GM04504 (cell line): Measurements from ENCODE around the gene PPM1M.
"Not testable (repeated sequence)": the region's sequence is repeated elsewhere in the genome, so short reads cannot be mapped to it uniquely, and the experiment has no call there.

Source experiments
- DNase-seq: peaks from one replicate; pipeline ENCODE4 v3.0.0-alpha.2; 2012; ENCODE audit warnings: low read depth

The PPM1M gene

DNA sequence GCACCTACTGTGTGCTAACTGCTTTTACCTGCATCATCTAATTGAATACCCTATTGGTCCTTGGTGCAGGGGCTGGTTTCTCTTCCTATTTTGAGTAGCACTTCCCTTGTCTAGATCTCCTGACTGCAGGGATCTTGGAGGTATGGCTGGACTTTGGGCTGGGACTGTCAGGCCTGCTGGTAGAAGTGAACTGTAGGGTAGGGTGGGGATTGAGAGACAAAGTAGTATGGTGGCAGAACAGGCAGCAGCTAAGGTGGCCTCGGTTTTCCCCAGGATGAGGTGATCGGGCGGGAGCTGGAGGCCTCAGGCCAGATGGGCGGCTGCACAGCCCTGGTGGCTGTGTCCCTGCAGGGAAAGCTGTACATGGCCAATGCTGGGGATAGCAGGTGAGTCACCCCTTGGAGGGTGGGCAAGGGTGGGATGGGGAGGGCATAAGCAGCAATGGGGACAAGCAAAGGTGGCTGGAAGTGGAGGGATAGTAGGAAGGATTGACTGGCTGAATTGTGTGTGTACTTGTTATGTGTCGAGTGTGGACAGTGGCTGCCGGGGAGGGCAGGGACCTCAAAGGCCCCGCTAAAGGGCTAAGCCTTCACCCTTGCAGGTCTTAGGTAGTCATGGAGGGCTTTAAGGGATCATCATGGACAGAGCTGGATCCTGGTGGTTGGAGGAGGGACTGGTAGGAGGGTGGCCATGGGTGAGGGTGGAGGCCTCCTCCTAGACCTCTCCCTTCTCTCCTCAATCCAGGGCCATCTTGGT is 2.0 kb downstream of the PPM1M start:
- DNase-seq: no peak

DNA sequence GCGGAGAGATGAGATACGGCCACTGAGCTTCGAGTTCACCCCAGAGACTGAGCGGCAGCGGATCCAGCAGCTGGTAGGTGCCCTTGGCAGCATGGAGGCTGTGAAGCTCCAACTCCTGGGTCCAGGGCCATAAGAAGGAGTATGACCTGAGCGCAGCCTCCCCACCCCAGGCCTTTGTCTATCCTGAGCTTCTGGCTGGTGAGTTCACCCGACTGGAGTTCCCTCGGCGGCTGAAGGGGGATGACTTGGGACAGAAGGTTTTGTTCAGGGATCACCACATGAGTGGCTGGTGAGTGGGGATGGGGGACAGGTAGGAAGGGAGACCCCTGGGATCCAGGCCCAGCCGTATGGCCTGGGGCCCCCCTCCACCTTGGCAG is 2.6 kb downstream of the PPM1M start:
- DNase-seq: no peak

GRCh38 chr3:52248816-52249547 is 3.4 kb downstream of the PPM1M start:
- DNase-seq: no peak

DNA sequence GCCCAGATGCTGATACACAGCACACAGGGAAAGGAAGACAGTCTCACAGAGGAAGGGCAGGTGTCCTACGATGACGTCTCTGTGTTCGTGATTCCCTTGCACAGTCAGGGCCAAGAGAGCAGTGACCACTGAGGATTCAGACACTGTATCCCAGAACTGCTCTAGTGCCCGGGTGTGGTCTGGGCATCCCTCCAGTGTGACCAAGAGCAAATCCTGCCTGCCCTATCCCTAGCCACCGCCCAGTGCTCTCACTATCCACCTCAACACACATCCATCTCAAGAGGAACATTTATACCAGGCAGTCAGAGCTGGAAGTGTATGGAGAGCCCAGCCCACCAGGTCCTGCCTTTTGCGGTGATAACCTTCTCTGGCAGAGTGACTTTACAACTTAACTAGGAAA is 4.1 kb downstream of the PPM1M start:
- no peak for DNase-seq

GRCh38 chr3:52250122-52250521 is 4.6 kb downstream of the PPM1M start:
- DNase-seq: no peak

GRCh38 chr3:52253314-52254304 is 8.1 kb downstream of the PPM1M start:
- no peak for DNase-seq

DNA sequence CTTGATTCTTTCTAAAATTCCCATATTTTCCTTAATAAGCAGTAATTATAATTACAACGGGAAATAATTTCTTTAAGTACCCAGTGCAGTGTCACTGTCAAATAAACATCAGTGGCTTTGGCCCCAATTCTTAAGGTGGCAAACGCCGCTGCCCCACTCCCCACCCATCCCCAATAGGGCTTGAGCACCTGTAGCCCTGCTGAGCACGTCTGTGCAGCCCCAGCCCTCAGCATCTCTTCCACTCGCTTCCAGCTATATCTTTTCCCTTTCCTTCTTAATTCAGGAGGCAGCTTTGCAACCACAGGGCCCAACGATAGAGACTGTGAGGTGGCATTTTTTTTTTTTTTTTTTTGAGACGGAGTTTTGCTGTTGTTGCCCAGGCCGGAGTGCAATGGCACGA is 9.0 kb downstream of the PPM1M start:
- DNase-seq: no peak

GRCh38 chr3:52256159-52256558 is 10.6 kb downstream of the PPM1M start:
- no peak for DNase-seq

- DNase-seq: no peak
Measured at GRCh38 chr3:52256622-52257021, 11.1 kb downstream of the PPM1M start.

DNA sequence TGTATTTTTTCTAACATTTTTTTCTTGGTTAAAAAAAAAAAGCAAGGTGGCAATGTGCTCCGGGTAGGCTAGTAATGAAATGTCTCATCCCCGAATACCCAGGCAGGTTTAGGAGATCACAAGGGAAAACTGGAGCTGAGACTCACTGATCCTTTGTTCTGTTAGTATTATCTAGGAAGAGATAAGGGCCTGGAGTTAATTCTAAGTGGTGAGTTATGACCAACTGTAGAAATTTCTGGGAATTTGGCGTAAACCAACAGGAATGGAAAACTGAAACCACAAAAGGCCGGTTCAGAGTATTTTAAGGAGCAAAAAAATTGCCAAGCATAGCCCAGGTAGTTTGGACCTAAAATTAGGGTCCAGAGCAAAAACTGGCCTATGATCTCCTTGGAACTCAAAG is 12.4 kb downstream of the PPM1M start:
- no peak for DNase-seq

DNA sequence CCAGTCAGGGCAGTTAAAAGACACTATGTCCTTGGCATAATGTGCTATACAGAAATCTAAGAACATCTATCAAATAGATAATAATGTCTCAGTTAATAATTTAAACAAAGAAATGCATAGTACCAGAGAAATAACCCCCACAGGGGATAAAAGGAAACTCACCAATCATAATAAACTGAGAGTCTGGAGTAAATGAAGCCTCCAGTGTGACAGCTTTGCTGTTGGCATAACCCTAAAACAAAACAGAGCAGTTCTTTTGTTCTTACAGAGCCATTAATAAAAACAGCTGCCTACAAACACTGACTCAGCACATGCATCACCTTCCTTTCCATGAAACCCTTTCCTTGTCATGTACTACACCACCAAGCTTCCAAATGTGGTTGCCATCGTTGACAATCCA is 13.5 kb downstream of the PPM1M start:
- DNase-seq: no peak

DNA sequence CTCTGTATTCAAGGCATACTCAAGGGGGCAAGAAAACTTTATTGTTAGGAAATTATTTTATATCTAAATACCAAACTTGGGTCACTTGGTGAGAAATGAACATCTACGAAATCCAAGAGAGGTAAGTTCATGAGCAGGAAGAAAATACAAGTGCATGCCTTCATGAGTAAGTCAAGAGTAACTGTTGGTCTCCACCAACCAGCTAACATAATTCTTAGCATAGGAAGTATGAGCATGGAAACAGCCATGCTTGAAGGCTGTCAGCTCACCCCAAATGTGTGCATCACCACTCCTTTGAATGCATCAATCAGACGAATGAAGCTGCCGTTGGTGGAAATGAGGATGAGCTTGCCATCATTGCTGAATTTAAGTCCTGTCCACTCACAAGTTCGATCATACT is 13.9 kb downstream of the PPM1M start:
- no peak for DNase-seq

GRCh38 chr3:52262447-52262846 is 16.9 kb downstream of the PPM1M start:
- no peak for DNase-seq

- DNase-seq: no peak
Measured at GRCh38 chr3:52265387-52265786, 19.8 kb downstream of the PPM1M start.

DNA sequence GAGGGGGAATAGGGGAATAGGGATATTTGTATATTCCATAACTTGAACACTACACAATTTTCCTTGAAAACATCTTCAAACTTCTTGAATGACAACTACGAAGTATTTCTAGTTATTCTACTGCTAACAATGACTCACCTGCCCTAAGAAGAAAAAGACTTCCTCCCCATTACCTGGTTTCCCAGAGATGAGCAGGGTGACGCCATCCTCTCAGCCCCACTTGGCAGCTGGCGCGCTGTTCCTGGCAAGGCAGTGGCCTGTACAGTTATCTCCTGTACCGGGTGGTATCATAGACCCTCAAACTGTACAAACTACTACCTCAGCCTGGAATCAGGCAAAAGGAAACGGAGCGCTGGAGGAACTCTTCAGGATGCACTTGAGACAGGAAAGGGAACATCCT is 22.5 kb downstream of the PPM1M start:
- no peak for DNase-seq

GRCh38 chr3:52269776-52270175 is 24.2 kb downstream of the PPM1M start:
- DNase-seq: no peak

DNA sequence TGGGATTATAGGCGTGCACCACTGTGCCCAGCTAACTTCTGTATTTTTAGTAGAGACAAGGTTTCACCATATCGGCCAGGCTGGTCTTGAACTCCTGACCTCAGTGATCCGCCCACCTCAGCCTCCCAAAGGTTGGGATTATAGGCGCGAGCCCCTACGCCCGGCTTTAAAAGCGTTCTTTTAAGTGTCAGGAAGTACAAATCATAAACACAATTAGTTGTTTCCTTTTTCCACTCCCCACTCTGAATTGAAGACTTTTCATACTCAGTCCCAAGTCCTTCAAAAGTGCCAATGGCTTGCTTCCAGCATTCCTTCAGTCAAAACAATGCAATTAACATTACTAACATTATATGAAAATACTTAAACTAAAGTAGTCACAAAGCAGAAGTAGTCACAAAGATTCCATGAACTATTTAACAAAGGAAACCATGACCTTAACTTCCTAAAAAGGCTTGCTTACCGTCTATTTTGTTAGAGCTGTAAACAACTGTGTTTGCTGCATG is 24.7 kb downstream of the PPM1M start:
- no peak for DNase-seq

GRCh38 chr3:52272172-52272571 is 26.6 kb downstream of the PPM1M start:
- not testable (repeated sequence) for DNase-seq

DNA sequence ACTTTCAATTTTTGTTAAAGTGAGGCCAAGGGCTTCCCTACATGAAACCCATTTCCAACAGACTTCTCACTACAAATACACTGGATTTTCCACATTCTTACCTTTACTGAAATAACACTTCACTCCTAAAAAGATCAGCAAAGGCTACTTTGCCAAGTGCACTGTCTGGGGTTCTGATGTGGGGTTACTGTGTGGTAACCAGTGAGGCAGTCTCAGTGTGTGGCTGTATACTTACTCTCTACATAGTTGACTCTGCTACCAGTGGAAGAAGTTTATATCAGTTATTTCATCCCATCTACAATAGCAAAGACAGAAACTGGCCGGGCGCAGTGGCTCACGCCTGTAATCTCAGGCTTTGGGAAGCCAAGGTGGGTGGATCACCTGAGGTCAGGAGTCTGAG is 27.3 kb downstream of the PPM1M start:
- no peak for DNase-seq

- not testable (repeated sequence) for DNase-seq
Measured at GRCh38 chr3:52274781-52275180, 29.2 kb downstream of the PPM1M start.

DNA sequence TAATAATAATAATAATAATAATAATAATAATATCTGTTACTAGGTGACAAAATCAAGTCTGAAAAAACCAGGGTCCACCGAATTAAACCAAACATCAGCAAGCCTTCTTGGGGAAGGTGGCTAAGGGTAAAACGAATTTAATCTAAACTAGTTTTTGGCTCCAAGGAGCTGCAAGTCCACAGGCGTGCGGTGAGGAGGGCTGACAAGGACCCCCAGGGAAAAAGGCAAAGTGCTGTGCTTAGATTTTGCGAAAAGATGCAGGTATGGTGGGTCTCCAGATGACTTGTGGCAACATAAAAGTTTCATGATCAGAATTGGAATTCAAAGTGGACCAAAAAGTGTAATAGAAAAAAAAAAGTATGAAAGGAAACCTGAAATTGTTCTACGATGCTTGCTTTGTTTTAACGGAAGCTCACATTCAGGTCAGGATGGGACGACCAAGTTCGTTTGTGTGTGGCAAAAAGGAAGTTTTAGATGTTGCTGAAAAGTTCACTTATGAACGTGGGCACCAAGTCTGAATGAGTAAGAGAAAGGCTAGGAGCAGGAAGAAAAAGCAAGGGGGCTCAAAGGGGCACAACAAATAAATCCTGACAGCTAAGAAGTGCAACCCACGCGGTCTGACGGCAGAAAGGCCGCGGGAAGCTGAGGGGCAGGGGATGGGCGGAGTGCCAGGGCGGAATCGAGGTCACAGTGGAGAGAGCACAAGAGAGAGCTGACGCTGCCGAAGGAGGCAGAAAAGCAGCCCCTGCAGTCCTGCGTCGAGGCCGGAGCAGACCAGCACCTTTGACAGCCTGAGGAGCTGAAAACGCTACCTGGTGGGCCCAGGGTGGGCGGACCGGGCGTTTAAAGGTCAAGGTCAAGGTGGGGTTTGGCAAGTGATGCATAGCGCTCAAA is 31.8 kb downstream of the PPM1M start:
- no peak for DNase-seq
